ENCODE data around the gene FOXS1. TPM values are rescaled to one million over a fixed set of nuclear protein-coding genes. Genes with fewer than 3 reads are reported as not detected.
A peak's percentile ranks its signal among the peaks of the same experiment; 100 is the strongest.

Gene FOXS1
- total RNA-seq, 1 donor from 2014 or later = 5.9 TPM

DNA sequence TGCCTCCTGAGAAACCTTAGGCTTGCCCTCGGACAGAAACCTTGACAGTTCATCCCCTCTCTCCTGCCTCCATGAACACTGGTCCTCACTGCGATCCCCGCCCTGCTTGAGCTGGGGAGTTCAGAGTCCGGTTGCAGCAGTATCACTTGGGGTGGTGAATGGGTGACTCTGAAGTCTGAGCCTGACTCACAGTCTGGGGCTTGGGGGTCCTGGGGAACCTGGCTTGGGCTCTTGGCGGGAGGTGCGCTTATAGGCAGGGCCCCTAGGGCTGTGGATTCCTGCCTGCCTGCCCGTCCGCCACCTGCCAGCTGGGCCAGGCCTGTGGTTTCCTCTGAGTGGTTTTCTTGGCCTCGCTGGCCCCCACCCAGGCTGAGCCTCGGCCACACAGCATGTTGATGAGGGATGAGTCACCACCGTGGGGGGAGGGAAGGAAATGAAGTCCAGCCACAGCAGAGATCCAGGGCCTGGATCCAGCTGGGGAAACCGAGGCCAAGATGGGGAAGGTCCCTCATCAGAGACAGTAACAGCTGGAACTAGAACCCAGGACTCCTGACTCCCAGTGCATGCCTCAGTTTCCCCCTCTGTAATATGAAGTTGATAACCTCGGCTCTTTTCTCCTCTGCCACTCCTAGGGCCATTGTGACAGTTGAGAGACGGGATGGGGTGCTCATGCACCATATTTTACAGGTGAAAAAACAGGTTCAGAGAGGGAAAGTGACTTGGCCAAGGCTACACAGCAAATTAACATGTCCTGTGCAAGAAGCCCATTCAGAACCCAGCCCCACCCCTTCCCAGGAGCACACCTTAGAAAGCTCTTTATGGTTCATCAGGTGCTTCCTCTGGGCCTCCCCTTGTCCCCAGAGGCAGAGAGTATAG, 9.2 kb downstream of the FOXS1 start:
- TF ChIP-seq, protein P1, sequence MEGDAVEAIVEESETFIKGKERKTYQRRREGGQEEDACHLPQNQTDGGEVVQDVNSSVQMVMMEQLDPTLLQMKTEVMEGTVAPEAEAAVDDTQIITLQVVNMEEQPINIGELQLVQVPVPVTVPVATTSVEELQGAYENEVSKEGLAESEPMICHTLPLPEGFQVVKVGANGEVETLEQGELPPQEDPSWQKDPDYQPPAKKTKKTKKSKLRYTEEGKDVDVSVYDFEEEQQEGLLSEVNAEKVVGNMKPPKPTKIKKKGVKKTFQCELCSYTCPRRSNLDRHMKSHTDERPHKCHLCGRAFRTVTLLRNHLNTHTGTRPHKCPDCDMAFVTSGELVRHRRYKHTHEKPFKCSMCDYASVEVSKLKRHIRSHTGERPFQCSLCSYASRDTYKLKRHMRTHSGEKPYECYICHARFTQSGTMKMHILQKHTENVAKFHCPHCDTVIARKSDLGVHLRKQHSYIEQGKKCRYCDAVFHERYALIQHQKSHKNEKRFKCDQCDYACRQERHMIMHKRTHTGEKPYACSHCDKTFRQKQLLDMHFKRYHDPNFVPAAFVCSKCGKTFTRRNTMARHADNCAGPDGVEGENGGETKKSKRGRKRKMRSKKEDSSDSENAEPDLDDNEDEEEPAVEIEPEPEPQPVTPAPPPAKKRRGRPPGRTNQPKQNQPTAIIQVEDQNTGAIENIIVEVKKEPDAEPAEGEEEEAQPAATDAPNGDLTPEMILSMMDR (IDR thresholded peaks at IDR 0.05; ENCODE audit: insufficient read depth, low read length, poor library complexity, severe bottlenecking) = no peak
- Histone ChIP-seq H3K36me3 (ENCODE audit: control insufficient read depth, insufficient read depth, low read length) (no peaks in the 10 kb centered on the region), H3K4me3 (ENCODE audit: low read depth, low read length) (no peak overlapping the region), H3K27me3 (ENCODE audit: control insufficient read depth, insufficient read depth, low read length) (no peaks in the 10 kb centered on the region)
- DNase-seq (ENCODE audit: low read depth) = peak; percentile 87

DNA sequence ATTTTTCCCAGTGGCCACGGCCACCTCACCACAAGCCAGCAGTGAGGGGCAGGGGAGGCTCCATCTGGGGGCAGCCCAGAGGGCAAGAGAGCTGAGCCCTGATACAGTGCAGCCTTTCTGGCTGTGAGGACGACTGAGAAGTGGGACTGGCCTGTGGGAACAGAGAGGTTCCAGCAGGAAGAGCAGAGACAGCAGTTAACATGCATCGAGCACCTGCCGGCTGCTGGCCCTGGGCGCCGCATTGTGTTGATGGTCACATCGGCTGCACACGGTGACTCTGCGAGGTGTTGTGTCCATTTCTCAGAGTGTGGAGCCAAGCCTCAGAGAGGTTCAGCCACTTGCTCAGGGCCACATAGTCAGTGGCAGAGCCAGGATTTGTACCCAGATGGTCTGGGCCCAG, 9.8 kb downstream of the FOXS1 start:
- TF ChIP-seq, protein P1 (IDR thresholded peaks at IDR 0.05; ENCODE audit: insufficient read depth, low read length, poor library complexity, severe bottlenecking) = no peak
- no peaks in the 10 kb centered on the region for H3K27me3 ChIP-seq (ENCODE audit: control insufficient read depth, insufficient read depth, low read length)
- no peaks in the 10 kb centered on the region for H3K36me3 ChIP-seq (ENCODE audit: control insufficient read depth, insufficient read depth, low read length)
- no peak overlapping the region for H3K4me3 ChIP-seq (ENCODE audit: low read depth, low read length)
- no peak for DNase-seq (ENCODE audit: low read depth)

DNA sequence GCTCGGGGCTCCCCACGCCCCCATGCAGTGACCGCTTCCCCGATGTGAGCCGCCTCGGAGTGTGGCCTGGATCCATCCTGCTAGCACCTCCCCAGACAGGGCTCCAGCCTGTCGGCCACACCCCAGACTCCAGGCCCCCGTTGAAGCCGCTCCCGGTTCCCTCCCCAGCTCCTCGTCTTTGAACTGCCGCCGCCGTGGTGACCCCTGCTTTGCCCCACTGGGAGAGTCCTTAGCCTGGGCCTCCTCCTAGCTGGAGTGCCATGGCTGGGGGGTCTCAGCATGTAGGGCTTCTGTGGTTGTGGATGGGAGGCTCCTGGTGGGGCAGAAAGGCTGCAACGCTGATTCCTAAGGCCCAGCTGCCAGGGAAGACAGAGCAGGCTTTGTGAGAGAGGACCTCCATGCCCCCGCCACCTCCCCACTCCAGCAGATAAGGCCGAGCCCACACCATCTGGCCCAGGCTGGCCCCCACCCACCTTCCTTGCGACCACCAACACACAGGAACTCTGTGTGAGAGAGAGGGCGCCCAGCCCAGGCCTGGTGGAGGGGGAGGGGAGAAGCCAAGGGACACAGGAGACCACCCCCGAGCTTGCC, 11.4 kb downstream of the FOXS1 start:
- DNase-seq (ENCODE audit: low read depth) = no peak
- TF ChIP-seq, protein P1 (IDR thresholded peaks at IDR 0.05; ENCODE audit: insufficient read depth, low read length, poor library complexity, severe bottlenecking) = no peak
- no peaks in the 10 kb centered on the region for H3K27me3 ChIP-seq (ENCODE audit: control insufficient read depth, insufficient read depth, low read length)
- no peaks in the 10 kb centered on the region for H3K36me3 ChIP-seq (ENCODE audit: control insufficient read depth, insufficient read depth, low read length)
- no peak overlapping the region for H3K4me3 ChIP-seq (ENCODE audit: low read depth, low read length)

DNA sequence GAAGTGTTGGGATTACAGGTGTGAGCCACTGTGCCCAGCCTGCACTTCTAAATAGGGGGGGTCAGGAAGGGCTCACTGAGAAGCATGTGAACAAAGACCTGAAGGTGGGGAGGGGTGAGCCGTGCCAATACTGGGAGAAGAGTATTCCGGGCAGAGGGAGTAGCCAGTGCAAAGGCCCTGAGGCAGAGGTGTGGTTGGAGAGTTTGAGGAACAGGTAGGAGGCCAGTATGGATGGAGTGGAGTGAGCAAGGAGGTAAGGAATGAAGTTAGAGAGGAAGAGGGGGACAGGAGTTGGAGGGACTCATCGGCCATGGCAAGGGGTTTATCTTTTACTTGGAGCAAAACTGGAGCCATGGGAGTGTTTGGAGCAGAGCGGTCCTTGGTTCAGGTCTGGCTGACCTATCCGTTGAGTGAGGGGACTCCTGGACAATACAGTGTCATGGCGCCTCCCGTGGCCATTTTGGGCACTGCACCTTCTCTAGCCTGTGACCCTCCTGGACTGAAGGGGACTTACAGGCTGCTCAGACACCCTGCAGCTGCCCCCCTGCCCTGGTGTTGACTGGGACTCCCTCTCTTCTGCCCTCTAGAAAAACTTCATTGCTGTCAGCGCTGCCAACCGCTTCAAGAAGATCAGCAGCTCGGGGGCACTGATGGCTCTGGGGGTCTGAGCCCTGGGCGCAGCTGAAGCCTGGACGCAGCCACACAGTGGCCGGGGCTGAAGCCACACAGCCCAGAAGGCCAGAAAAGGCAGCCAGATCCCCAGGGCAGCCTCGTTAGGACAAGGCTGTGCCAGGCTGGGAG, 12.1 kb downstream of the FOXS1 start:
- TF ChIP-seq, protein P1 (IDR thresholded peaks at IDR 0.05; ENCODE audit: insufficient read depth, low read length, poor library complexity, severe bottlenecking) = peak; percentile 86
- no peak for DNase-seq (ENCODE audit: low read depth)
- H3K4me3 ChIP-seq (ENCODE audit: low read depth, low read length) = no peak overlapping the region
- no peaks in the 10 kb centered on the region for H3K27me3 ChIP-seq (ENCODE audit: control insufficient read depth, insufficient read depth, low read length)
- no peaks in the 10 kb centered on the region for H3K36me3 ChIP-seq (ENCODE audit: control insufficient read depth, insufficient read depth, low read length)

DNA sequence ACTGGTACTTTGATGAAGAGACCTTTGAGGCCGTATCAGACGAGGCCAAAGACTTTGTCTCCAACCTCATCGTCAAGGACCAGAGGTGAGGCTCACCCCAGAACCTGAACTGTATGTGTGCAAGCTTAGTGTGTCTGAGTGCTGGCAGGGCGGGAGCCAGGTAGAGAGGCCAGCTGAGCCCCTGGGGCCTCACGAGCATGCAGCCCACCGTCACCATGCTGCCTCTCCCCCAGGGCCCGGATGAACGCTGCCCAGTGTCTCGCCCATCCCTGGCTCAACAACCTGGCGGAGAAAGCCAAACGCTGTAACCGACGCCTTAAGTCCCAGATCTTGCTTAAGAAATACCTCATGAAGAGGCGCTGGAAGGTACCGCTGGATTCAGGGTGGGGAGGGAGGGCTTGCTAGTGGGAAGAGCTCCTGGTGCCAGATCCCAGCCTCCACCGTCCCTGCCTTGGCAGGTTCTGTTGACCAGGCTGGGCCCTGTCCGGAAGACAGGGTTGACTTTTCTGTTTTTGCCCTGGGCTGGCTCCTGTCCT, 13.6 kb downstream of the FOXS1 start:
- H3K27me3 ChIP-seq (ENCODE audit: control insufficient read depth, insufficient read depth, low read length) = no peaks in the 10 kb centered on the region
- no peaks in the 10 kb centered on the region for H3K36me3 ChIP-seq (ENCODE audit: control insufficient read depth, insufficient read depth, low read length)
- TF ChIP-seq, protein P1 (IDR thresholded peaks at IDR 0.05; ENCODE audit: insufficient read depth, low read length, poor library complexity, severe bottlenecking) = no peak
- DNase-seq (ENCODE audit: low read depth) = no peak
- no peak overlapping the region for H3K4me3 ChIP-seq (ENCODE audit: low read depth, low read length)
